ENCODE measurements around the gene DPH2.

Gene DPH2

DNA sequence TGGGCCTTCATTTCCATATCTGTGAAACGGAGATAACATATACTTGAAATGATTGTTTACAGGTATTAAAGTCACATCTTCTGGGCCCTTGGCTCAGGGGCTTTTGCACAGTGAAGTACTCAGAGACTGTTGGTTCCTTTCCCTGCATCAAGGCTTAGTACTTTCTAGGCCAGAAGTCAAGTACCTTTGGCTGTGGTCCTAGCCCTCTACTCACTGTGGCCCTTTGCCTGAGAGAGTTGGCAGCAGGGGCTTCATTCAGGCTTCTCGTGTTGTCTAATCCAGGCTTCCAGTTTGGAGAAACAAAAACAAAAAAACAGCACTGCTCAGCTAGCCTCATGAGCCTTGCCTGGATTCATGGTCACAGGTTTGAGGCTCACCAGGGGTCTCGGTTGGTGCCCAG lies 8.1 kb upstream of the DPH2 start:
- POLR2A ChIA-PET = no interaction called here
- no peak overlapping the region for H3K4me3 ChIP-seq (ENCODE audit: low read depth, low read length)
- no peak for TF ChIP-seq CTCF (IDR thresholded peaks at IDR 0.05; ENCODE audit: insufficient read depth, low read length, missing control alignments)
- no peak for DNase-seq (ENCODE audit: low read depth, low spot score)
- CTCF ChIA-PET = interaction anchor here (1.5 kb wide), 2 partner anchors 11 to 198 kb away, joined by 3 to 5 read pairs; no protein-coding TSS in a partner anchor

GRCh38 chr1:43962324-43962723 lies 7.5 kb upstream of the DPH2 start:
- no peak for TF ChIP-seq CTCF (IDR thresholded peaks at IDR 0.05; ENCODE audit: insufficient read depth, low read length, missing control alignments)
- no peak for DNase-seq (ENCODE audit: low read depth, low spot score)
- POLR2A ChIA-PET = no interaction called here
- CTCF ChIA-PET = interaction anchor here (1.5 kb wide), 1 partner anchor 198 kb away, joined by 3 read pairs; no protein-coding TSS in a partner anchor
- H3K4me3 ChIP-seq (ENCODE audit: low read depth, low read length) = no peak overlapping the region

GRCh38 chr1:43963006-43963405 lies 6.8 kb upstream of the DPH2 start:
- no peak for TF ChIP-seq CTCF (IDR thresholded peaks at IDR 0.05; ENCODE audit: insufficient read depth, low read length, missing control alignments)
- POLR2A ChIA-PET = no interaction called here
- CTCF ChIA-PET = interaction anchor here (1.1 to 1.5 kb wide), 4 partner anchors 10 to 199 kb away, joined by 3 to 4 read pairs (median 3); no protein-coding TSS in a partner anchor

GRCh38 chr1:43963890-43964289 lies 5.9 kb upstream of the DPH2 start:
- POLR2A ChIA-PET = no interaction called here
- no peak for DNase-seq (ENCODE audit: low read depth, low spot score)
- no peak overlapping the region for H3K4me3 ChIP-seq (ENCODE audit: low read depth, low read length)
- TF ChIP-seq CTCF (IDR thresholded peaks at IDR 0.05; ENCODE audit: insufficient read depth, low read length, missing control alignments) = no peak
- CTCF ChIA-PET = interaction anchor here (1.1 to 1.3 kb wide), 3 partner anchors 9 to 198 kb away, joined by 3 to 4 read pairs (median 3); no protein-coding TSS in a partner anchor

More at GRCh38 chr1:43963006-43963405, 6.8 kb upstream of the DPH2 start:
- DNase-seq (ENCODE audit: low read depth, low spot score) = no peak
- H3K4me3 ChIP-seq (ENCODE audit: low read depth, low read length) = no peak overlapping the region

GRCh38 chr1:43965316-43965715 lies 4.5 kb upstream of the DPH2 start:
- no peak overlapping the region for H3K4me3 ChIP-seq (ENCODE audit: low read depth, low read length)
- POLR2A ChIA-PET = no interaction called here
- no peak for TF ChIP-seq CTCF (IDR thresholded peaks at IDR 0.05; ENCODE audit: insufficient read depth, low read length, missing control alignments)
- DNase-seq (ENCODE audit: low read depth, low spot score) = no peak
- CTCF ChIA-PET = interaction anchor here (2.1 kb wide), 1 partner anchor 202 kb away, joined by 6 read pairs; no protein-coding TSS in a partner anchor

DNA sequence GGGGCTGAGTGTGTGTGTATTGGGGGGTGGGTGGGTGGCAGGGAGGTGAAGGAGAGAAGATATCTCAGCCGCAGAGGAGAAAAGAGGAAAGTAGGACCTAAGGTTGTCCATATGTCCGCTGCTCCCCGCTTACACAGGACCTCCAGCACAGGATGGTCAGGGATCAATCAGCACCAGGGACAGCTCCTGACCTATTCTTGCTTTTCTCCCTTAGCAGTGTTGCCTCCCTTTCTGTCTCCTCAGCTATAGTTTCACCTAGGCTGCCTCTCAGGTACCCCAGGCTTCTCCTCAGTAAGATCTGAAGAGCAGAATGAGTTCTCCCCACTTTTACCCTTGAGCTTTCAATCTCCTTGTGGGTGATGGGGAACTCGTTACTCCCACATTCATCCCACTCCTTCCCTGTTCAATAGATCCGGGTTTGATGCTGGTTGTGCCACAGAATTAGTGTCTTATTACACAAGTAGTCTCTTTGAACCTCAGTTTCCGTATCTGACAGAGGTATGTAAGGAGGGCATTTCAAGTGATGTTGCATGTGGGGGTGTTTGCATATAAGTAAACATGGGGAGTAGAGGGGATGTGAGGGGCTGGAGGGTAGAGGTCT lies 1.4 kb upstream of the DPH2 start:
- TF ChIP-seq CTCF (IDR thresholded peaks at IDR 0.05; ENCODE audit: insufficient read depth, low read length, missing control alignments) = no peak
- no peak overlapping the region for H3K4me3 ChIP-seq (ENCODE audit: low read depth, low read length)
- no peak for DNase-seq (ENCODE audit: low read depth, low spot score)
- ChIA-PET POLR2A (no interaction called here), CTCF (interaction anchor here (0.8 to 1.9 kb wide), 3 partner anchors 19 to 204 kb away, joined by 3 to 8 read pairs (median 3); no protein-coding TSS in a partner anchor)

Data from AG04449 (cell line).